ENCODE measurements around the gene ZNF804B. TPM values are rescaled to one million over a fixed set of nuclear protein-coding genes. Genes with fewer than 3 reads are reported as not detected.

Gene ZNF804B
- total RNA-seq, 1 experiment from 2014 or later = not detected

DNA sequence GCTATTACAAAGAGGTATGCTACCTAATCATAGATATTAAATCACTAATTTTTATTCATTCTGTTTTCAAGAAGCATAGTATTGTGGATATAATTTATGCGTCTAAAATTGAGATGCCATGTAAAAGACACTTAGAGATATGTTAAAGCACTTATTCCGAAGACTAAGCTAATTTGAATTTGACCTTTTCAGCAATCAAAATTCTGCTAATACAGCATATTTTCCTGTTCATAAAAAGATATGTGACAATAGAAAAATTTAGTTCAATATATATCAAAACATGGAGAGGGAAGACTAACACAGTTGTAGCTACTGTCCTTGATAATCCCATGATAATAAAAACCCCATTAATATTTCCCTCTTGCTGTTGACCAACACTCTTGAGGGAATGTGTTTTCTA lies 422.6 kb downstream of the ZNF804B start:
- H3K56ac ChIP-seq (ENCODE audit: insufficient read length, low read depth, low read length) = no peak overlapping the region
- H3K4me2 ChIP-seq (ENCODE audit: insufficient read depth, insufficient read length, low read length) = no peak overlapping the region
- H4K20me1 ChIP-seq (ENCODE audit: control insufficient read depth, insufficient read depth, insufficient read length) = no peaks in the 10 kb centered on the region
- no peaks in the 10 kb centered on the region for H3K9me3 ChIP-seq (ENCODE audit: control insufficient read depth, low read depth, low read length)
- no peak overlapping the region for H3K4ac ChIP-seq (ENCODE audit: low read depth, low read length)
- no peak overlapping the region for H3K4me3 Mint-ChIP-seq
- H3K27ac ChIP-seq (ENCODE audit: insufficient read length, low read depth, low read length) = no peak overlapping the region
- WGBS (ENCODE audit: extremely low coverage, insufficient read length, low lambda C conversion rate) = no CpG with 5 or more reads among the region's 2 CpGs
- H4K5ac ChIP-seq (ENCODE audit: insufficient read length, low read depth, low read length) = no peak overlapping the region
- H3K18ac ChIP-seq (ENCODE audit: insufficient read length, low read depth, low read length) = no peak overlapping the region
- H3K23ac ChIP-seq (ENCODE audit: insufficient read length, low read depth, low read length) = no peak overlapping the region
- no peak overlapping the region for H3K27ac Mint-ChIP-seq
- no peaks in the 10 kb centered on the region for H3K79me2 ChIP-seq (ENCODE audit: insufficient read depth, low read length)
- peaks cover 0 to 4% of the 10 kb centered on the region in 2 experiments; a peak in 4 of 5 replicates for H3K9me3 Mint-ChIP-seq
- no peak overlapping the region for H2AK5ac ChIP-seq (ENCODE audit: insufficient read length, low read length)
- no peaks in the 10 kb centered on the region for H3K27me3 Mint-ChIP-seq (ENCODE audit: low read depth)
- H3K79me1 ChIP-seq (ENCODE audit: insufficient read depth, low read depth, low read length, poor library complexity, severe bottlenecking) = no peaks in the 10 kb centered on the region
- no peak overlapping the region for H2AFZ ChIP-seq (ENCODE audit: low read length)
- no peaks in the 10 kb centered on the region for H3K23me2 ChIP-seq (ENCODE audit: insufficient read length, low read depth, low read length, poor library complexity, severe bottlenecking)
- no peaks in the 10 kb centered on the region for H3K27me3 ChIP-seq (ENCODE audit: insufficient read depth, low read length)
- H2BK20ac ChIP-seq (ENCODE audit: low read depth, low read length, poor library complexity, severe bottlenecking) = no peak overlapping the region
- no peak overlapping the region for H4K8ac ChIP-seq (replicated peaks; ENCODE audit: insufficient read length, low read depth, low read length)
- TF ChIP-seq CTCF (conservative IDR thresholded peaks at IDR 0.05) = no peak
- peaks cover 20 to 25% of the 10 kb centered on the region in 2 experiments for H3K4me1 Mint-ChIP-seq
- peaks cover 0 to 5% (median 4%) of the 10 kb centered on the region in 3 experiments; a peak in 3 of 7 replicates for H3K36me3 Mint-ChIP-seq (ENCODE audit: insufficient read depth in 1 of 3, low read depth in 3 of 3)
- no peak overlapping the region for H2BK12ac ChIP-seq (ENCODE audit: insufficient read length, low read depth, low read length)
- no peak overlapping the region for H4K91ac ChIP-seq (ENCODE audit: insufficient read length, low read depth, low read length)
- H3K9ac ChIP-seq (ENCODE audit: extremely low read depth, insufficient read length, low read length) = no peak overlapping the region
- no peak overlapping the region for H2BK15ac ChIP-seq (ENCODE audit: low read depth, low read length)
- no peak overlapping the region for H2BK120ac ChIP-seq (ENCODE audit: low read depth, low read length, poor library complexity, severe bottlenecking)
- H3K14ac ChIP-seq (ENCODE audit: insufficient read depth, low read length) = no peak overlapping the region
- no peak for DNase-seq
- H3K4me1 ChIP-seq (ENCODE audit: insufficient read depth, low read length) = no peaks in the 10 kb centered on the region
- H3T11ph ChIP-seq (ENCODE audit: low read length) = no peak overlapping the region
- no peak overlapping the region for H2BK5ac ChIP-seq (ENCODE audit: insufficient read length, low read length)

All from H9 (cell line).